Lung (tissue), 12 donors: ENCODE results near the gene NCAN. TPM values are rescaled to one million over a fixed set of nuclear protein-coding genes. Genes with fewer than 3 reads are reported as not detected.

Experiments used
- ATAC-seq: fragments of 200-7000 bp; cut with Tn5 transposase; one replicate; pipeline ENCODE4 v1.9.1; 2020; ENCODE audit warnings: moderate number of reproducible peaks; ENCODE audit not compliant: insufficient read depth, low FRiP score
- DNase-seq, 3 donors: peaks; one replicate each; pipeline ENCODE4 v3.0.0-alpha.2; 2013 to 2017
- H3K27ac ChIP-seq, 2 donors: one replicate each; pipeline ENCODE4 v1.5.1; 2013; ENCODE audit warnings: mild to moderate bottlenecking in 2 of 2, moderate library complexity in 2 of 2, control low read depth in 1 of 2, inconsistent platforms in 1 of 2, low read depth in 1 of 2, low read length in 1 of 2
- H3K27me3 ChIP-seq, 3 donors: one replicate each; pipeline ENCODE4 v1.5.1; 2013; ENCODE audit warnings: low read length in 2 of 3; ENCODE audit not compliant: control insufficient read depth in 3 of 3, insufficient read depth in 3 of 3
- H3K36me3 ChIP-seq, 4 donors: one replicate each; pipeline ENCODE4 v1.5.1; 2013; ENCODE audit warnings: low read length in 4 of 4, mild to moderate bottlenecking in 1 of 4, moderate library complexity in 1 of 4; ENCODE audit not compliant: control insufficient read depth in 4 of 4, insufficient read depth in 4 of 4
- H3K4me1 ChIP-seq, 5 donors: one replicate each; pipeline ENCODE4 v1.5.1; 2013; ENCODE audit warnings: low read length in 5 of 5, mild to moderate bottlenecking in 2 of 5, moderate library complexity in 1 of 5; ENCODE audit not compliant: control insufficient read depth in 5 of 5, insufficient read depth in 5 of 5
- H3K4me3 ChIP-seq: one replicate; pipeline ENCODE4 v1.5.1; 2013; ENCODE audit warnings: mild to moderate bottlenecking, control low read depth, moderate library complexity
- H3K9ac ChIP-seq, 2 donors: one replicate each; pipeline ENCODE4 v1.5.1; 2013; ENCODE audit warnings: low read length in 2 of 2, control low read depth in 1 of 2; ENCODE audit not compliant: insufficient read depth in 1 of 2
- H3K9me3 ChIP-seq, 4 donors: one replicate each; pipeline ENCODE4 v1.5.1; 2013; ENCODE audit warnings: low read length in 3 of 4, mild to moderate bottlenecking in 1 of 4, moderate library complexity in 1 of 4; ENCODE audit not compliant: control insufficient read depth in 4 of 4, insufficient read depth in 3 of 4
- CTCF ChIP-seq: IDR thresholded peaks from 2 replicates; pipeline ENCODE4 v1.5.1; 2012; ENCODE audit warnings: mild to moderate bottlenecking; ENCODE audit errors: control extremely low read depth, extremely low read depth
- WGBS, 2 donors: extraction: QIAGEN DNeasy Blood & Tissue Kit; methylation state at CpG; one replicate each; pipeline ENCODE4 v1.1.7; 2013; 5-methylcytosine and 5-hydroxymethylcytosine counted together
- polyA plus RNA-seq, 2 donors: library from polyadenylated mRNA; stranded (reverse); fragments of 200-250 nt; gene quantifications; one replicate each; pipeline ENCODE4 v1.2.1, GENCODE V29; 2013
- total RNA-seq, 2 donors: library from RNA; depleted of rRNA in 1 of 2; stranded (reverse); fragments of >200 nt in 1 of 2; gene quantifications; one replicate each; pipeline ENCODE4 v1.2.1, GENCODE V29; 2014 to 2021
- donor health status: control.
- donor health status: control.
- donor health status: Bipolar disorder and iron deficiency.
- donor health status: healthy.
- donor health status: DM: yes; HTN: yes; CAD: no.

Gene NCAN
- total and polyA plus RNA-seq, 4 donors = 0.01 to 0.06 (median 0.03) TPM; not detected in 1

DNA sequence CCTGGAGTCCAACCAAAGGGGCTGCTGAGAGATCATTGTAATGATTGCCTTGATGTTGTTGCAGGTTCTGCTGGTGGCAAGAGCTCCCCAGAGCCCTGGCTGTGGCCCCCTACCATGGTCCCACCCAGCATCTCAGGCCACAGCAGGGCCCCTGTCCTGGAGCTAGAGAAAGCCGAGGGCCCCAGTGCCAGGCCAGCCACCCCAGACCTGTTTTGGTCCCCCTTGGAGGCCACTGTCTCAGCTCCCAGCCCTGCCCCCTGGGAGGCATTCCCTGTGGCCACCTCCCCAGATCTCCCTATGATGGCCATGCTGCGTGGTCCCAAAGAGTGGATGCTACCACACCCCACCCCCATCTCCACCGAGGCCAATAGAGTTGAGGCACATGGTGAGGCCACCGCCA lies 15.5 kb downstream of the NCAN start:
- Histone ChIP-seq H3K27ac (no peak overlapping the region), H3K4me1 (peaks cover 0 to 7% (median 0%) of the 10 kb centered on the region in 5 donors), H3K9ac (no peak overlapping the region), H3K9me3 (peaks cover 0 to 3% (median 0%) of the 10 kb centered on the region in 4 donors), H3K4me3 (no peak overlapping the region), H3K27me3 (peaks cover 4 to 19% (median 12%) of the 10 kb centered on the region in 3 donors), H3K36me3 (no peaks in the 10 kb centered on the region)
- no peak for ATAC-seq
- 77 to 80% methylated on average over 4 of the region's 4 CpGs for WGBS, 2 donors
- DNase-seq = no peak
- no peak for TF ChIP-seq CTCF

- H3K27ac ChIP-seq = no peak overlapping the region
- no peaks in the 10 kb centered on the region for H3K36me3 ChIP-seq
- peaks cover 0 to 12% (median 8%) of the 10 kb centered on the region in 3 donors for H3K27me3 ChIP-seq
- no peak for TF ChIP-seq CTCF
- peaks cover 0 to 18% (median 5%) of the 10 kb centered on the region in 4 donors for H3K9me3 ChIP-seq
- H3K4me1 ChIP-seq = peaks cover 0 to 7% (median 0%) of the 10 kb centered on the region in 5 donors
- WGBS, 2 donors = 77 to 90% methylated on average over 3 of the region's 3 CpGs
- no peak for DNase-seq
- ATAC-seq = no peak
- H3K4me3 ChIP-seq = no peak overlapping the region
- no peak overlapping the region for H3K9ac ChIP-seq
These were observed 17.9 kb downstream of the NCAN start for GRCh38 chr19:19229701-19230100.

DNA sequence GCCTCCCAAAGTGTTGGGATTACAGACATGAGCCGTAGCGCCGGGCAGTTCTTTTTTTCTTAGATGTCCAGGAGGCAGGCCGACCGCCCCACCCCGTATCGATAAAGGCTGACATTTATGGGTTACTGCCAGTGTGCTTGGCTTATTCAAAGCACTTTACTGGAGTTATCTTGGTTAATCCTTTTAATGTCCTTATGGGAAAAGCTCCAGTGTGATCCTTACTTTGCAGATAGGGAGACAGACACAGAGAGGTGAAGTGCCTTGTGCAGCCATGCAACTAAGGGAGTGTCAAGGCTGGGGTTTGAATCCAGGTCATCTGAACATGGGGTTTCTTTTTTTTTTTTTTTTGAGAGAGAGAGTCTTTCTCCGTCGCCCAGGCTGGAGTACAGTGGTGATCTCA lies 19.2 kb downstream of the NCAN start:
- Histone ChIP-seq H3K27ac (no peak overlapping the region), H3K27me3 (peaks cover 0 to 12% (median 0%) of the 10 kb centered on the region in 3 donors), H3K9ac (no peak overlapping the region), H3K4me1 (peaks cover 0 to 2% (median 0%) of the 10 kb centered on the region in 5 donors), H3K4me3 (no peak overlapping the region), H3K9me3 (peaks cover 0 to 22% (median 7%) of the 10 kb centered on the region in 4 donors), H3K36me3 (no peaks in the 10 kb centered on the region)
- WGBS, 2 donors = 85 to 93% methylated on average over 9 of the region's 9 CpGs
- no peak for ATAC-seq
- DNase-seq = no peak
- no peak for TF ChIP-seq CTCF

DNA sequence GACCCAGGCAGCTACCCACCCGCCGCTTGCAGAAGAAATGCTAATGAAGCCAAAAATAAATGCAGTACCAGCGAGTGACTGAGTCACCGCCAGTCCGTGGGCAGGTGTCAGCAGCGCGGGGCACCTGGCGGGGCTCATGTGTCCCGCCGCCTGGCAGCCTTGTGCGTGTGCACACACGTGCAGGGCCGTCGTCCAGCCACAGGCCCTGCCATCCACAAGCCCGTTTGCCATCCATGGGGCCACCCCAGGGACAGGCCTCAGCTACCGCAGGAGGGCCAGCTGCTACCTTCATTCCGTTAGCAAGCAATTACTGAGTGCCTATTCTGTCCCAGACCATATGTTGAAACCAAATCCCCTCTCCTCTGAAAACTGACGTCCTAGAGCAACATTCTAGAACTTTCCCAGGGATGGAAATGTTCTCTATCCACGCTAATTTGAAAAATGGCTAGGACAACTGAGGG lies 20.5 kb downstream of the NCAN start:
- H3K27ac ChIP-seq = no peak overlapping the region
- 77 to 79% methylated on average over 19 of the region's 19 CpGs for WGBS, 2 donors
- H3K36me3 ChIP-seq = no peaks in the 10 kb centered on the region
- no peak for TF ChIP-seq CTCF
- DNase-seq (no peak), ATAC-seq (no peak)
- peaks cover 0 to 24% (median 8%) of the 10 kb centered on the region in 4 donors for H3K9me3 ChIP-seq
- H3K9ac ChIP-seq = no peak overlapping the region
- peaks cover 0 to 2% (median 0%) of the 10 kb centered on the region in 5 donors for H3K4me1 ChIP-seq
- H3K4me3 ChIP-seq = no peak overlapping the region
- H3K27me3 ChIP-seq = peaks cover 0 to 11% (median 0%) of the 10 kb centered on the region in 3 donors
